Activated T-cell treated with anti-CD3 and anti-CD28 coated beads, Interleukin-2, amount 50 U/mL, for 48 hours (primary cell): Measurements from ENCODE around the gene OR10W1.

Experiments used
- DNase-seq, 2 experiments: peaks; one replicate each; pipeline ENCODE4 v3.0.0-alpha.2; 2020

Gene OR10W1

GRCh38 chr11:58268142-58268541 lies at the start of gene OR10W1:
Gene OR10W1 (minus strand): TSS chr11:58268260. CDS start chr11:58267858, 402 bp downstream.
- DNase-seq: no peak

- DNase-seq: no peak
These were observed 48.1 kb upstream of the OR10W1 start for GRCh38 chr11:58316142-58316541.

- DNase-seq: no peak
These were observed 33.5 kb upstream of the OR10W1 start for GRCh38 chr11:58301576-58301975.

GRCh38 chr11:58292017-58292416 lies 24.0 kb upstream of the OR10W1 start:
- DNase-seq: no peak

- no peak for DNase-seq
These were observed 21.2 kb upstream of the OR10W1 start for GRCh38 chr11:58289266-58289665.

- no peak for DNase-seq
These were observed 18.2 kb upstream of the OR10W1 start for GRCh38 chr11:58286249-58286648.

GRCh38 chr11:58285483-58286040 lies 17.5 kb upstream of the OR10W1 start:
- no peak for DNase-seq

GRCh38 chr11:58276151-58276550 lies 8.1 kb upstream of the OR10W1 start:
- DNase-seq: no peak

- no peak for DNase-seq
These were observed 6.9 kb upstream of the OR10W1 start for GRCh38 chr11:58275002-58275401.

- no peak for DNase-seq
These were observed 8.1 kb downstream of the OR10W1 start for GRCh38 chr11:58259983-58260382.

- DNase-seq: no peak
These were observed 13.1 kb downstream of the OR10W1 start for GRCh38 chr11:58254936-58255335.

GRCh38 chr11:58243954-58244353 lies 24.1 kb downstream of the OR10W1 start:
- DNase-seq: no peak

GRCh38 chr11:58227956-58228615 lies 40.0 kb downstream of the OR10W1 start:
- DNase-seq: no peak

- DNase-seq: no peak
These were observed 45.3 kb downstream of the OR10W1 start for GRCh38 chr11:58222721-58223120.
